Skin of body (tissue), 2 donors: Measurements from ENCODE around the gene DUS2. TPM values are rescaled to one million over a fixed set of nuclear protein-coding genes. Genes with fewer than 3 reads are reported as not detected.

Experiments used
- DNase-seq: peaks from one replicate; lab custom pipeline; 2025; lab: John Stamatoyannopoulos, UW
- total RNA-seq: library from RNA; depleted of rRNA; stranded (reverse); fragments of >200 nt; gene quantifications from one replicate; pipeline ENCODE4 v1.2.3, GENCODE V29; 2014

The DUS2 gene
- total RNA-seq, 1 donor from 2014 or later, result 11.0 TPM

- DNase-seq, result no peak
Measured at GRCh38 chr16:68077866-68078700, 55.0 kb downstream of the DUS2 start.

GRCh38 chr16:68078701-68079375, 55.8 kb downstream of the DUS2 start:
- DNase-seq, result no peak

- no peak for DNase-seq
Measured at GRCh38 chr16:68079376-68079625, 56.2 kb downstream of the DUS2 start.

- peak; percentile 43 for DNase-seq
Measured at GRCh38 chr16:68079626-68080344, 56.7 kb downstream of the DUS2 start.

- no peak for DNase-seq
Measured at GRCh38 chr16:68081861-68082628, 59.0 kb downstream of the DUS2 start.

GRCh38 chr16:68082629-68083238, 59.6 kb downstream of the DUS2 start:
- DNase-seq, result no peak

- no peak for DNase-seq
Measured at GRCh38 chr16:68083239-68083781, 60.2 kb downstream of the DUS2 start.

GRCh38 chr16:68083861-68084503, 60.9 kb downstream of the DUS2 start:
- DNase-seq, result no peak

- peak; percentile 94 for DNase-seq
Measured at GRCh38 chr16:68084504-68085258, 61.6 kb downstream of the DUS2 start.

- DNase-seq, result peak; percentile 31
Measured at GRCh38 chr16:68085259-68086071, 62.4 kb downstream of the DUS2 start, which contains the start of gene NFATC3. TSS of gene NFATC3 (plus strand) at chr16:68085370. CDS start at chr16:68085682, 312 bp downstream.

GRCh38 chr16:68086336-68086841, 63.3 kb downstream of the DUS2 start:
- peak; percentile 35 for DNase-seq

- no peak for DNase-seq
Measured at GRCh38 chr16:68086860-68087268, 63.8 kb downstream of the DUS2 start.

GRCh38 chr16:68087688-68088087, 64.6 kb downstream of the DUS2 start:
- DNase-seq, result no peak

- no peak for DNase-seq
Measured at GRCh38 chr16:68088130-68088972, 65.3 kb downstream of the DUS2 start.

GRCh38 chr16:68089067-68089466, 66.0 kb downstream of the DUS2 start:
- no peak for DNase-seq

GRCh38 chr16:68090130-68090529, 67.0 kb downstream of the DUS2 start:
- no peak for DNase-seq

- no peak for DNase-seq
Measured at GRCh38 chr16:68090533-68090932, 67.4 kb downstream of the DUS2 start.
